Measurements from ENCODE around the gene SPATA9. TPM values are rescaled to one million over a fixed set of nuclear protein-coding genes. Genes with fewer than 3 reads are reported as not detected.

Gene SPATA9, protein sequence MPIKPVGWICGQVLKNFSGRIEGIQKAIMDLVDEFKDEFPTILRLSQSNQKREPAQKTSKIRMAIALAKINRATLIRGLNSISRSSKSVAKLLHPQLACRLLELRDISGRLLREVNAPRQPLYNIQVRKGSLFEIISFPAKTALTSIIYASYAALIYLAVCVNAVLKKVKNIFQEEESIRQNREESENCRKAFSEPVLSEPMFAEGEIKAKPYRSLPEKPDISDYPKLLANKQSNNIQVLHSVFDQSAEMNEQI
- not detected in 2 replicates for total RNA-seq

DNA sequence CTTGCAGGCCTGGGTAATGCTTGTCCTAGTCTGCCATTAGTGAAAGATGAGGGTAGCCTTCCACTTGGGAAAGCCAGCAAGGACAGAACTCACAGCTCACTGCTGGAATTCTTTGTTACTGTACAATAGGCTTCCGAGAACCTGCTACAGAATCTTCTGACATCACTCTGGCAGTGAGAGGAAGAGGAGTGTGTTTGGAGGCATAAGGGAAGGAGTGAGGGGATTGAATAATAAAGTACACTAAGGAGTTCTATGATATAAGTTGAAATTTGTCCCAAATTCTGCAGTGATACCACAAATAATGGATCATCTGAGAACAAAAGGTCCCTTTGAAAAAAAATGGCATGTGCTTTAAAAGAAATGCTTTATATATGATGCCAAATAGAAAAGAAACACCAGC, at the start of gene SPATA9:
TSS of gene SPATA9 (minus strand) at position 101 of the 400 bp plus-strand sequence. CDS start 137 bp downstream, outside the sequence.

DNA sequence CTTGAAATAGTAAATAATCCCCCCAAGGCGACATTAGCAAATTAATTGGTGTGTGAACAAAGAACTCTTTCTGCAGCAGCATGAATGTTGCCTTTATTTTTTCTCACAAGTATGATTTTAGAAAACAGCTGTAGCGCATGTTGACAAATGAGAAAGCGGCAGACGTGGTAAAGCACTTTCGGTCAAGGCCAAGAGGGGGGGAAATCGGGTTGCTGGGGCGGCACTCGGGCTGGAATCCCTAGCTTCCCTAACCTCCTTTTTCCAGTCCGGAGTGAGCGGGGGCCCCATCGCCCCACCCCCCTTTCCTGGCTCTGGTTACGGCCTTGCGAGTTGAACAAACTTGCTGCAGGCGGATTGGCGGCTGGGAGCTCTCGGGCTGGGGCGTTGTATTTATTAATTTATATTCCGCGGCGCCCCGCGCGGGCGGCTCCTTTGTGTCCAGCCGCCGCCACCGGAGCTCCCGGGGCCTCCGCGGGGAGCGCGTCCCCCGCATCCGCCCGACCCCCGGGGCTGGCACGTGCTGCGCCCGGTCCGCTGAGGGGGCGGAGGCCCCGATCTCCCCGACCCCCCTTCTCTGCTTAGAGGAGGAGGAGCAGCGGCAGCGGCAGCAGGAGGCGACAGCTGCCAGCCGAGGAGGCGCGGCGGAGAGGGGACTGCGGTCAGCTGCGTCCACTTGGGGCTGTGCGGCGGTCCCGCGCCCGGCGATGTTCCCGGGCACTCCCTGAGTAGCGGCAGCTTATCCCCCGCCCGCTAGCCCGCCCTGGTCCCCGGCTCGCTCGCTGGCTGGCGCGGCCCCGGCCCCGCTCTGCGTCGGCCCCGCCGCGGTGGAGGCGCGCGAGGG, 48.2 kb upstream of the SPATA9 start, which contains the start of gene RHOBTB3:
TSS of gene RHOBTB3 (plus strand) at position 607 of the 841 bp plus-strand sequence. CDS start 347 bp downstream, outside the sequence.

DNA sequence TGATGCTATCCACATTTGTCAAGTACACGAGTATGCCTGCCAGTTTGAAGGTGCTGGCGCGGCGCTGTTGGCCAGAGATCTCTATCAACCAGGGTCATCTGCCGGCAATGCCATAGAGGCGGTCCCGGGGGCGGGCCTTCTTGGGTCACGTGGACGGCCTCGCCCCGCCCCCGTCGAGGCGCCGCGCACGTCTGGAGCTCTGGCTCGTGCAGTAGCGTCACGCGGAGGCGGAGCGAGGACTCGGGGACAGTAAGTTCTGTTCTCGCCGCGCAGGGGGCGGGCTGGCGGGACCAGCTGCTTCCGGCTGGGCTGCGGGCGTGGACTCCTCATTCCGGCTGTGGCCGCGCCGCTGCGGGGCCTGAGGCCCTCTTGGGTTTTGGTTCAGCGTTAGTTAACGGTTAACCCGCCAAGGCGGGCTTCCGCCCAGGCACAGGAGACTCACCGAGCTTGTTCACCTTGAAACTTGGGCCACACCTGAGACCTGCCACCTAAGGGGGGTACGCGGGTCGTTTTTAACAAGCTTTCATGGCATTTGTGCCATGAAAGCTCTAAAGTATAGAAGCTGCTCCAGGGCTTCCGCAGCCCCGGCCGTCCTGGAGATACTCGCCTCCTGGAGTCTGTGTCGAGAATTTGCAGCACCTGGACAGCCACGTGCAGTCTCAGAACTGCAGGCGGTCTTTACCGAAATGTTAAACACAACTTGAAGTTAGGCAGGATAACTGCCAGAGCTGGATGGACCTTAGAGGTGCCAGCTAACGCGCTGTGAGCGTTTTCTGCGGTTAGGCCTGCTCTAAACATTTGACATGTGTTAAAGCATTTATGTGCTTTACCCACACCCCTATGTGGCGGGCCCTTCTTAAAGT, 36.0 kb downstream of the SPATA9 start, which contains the start of gene RFESD:
TSS of gene RFESD (plus strand) at position 209 of the 863 bp plus-strand sequence. CDS start 5,495 bp downstream, outside the sequence.

DNA sequence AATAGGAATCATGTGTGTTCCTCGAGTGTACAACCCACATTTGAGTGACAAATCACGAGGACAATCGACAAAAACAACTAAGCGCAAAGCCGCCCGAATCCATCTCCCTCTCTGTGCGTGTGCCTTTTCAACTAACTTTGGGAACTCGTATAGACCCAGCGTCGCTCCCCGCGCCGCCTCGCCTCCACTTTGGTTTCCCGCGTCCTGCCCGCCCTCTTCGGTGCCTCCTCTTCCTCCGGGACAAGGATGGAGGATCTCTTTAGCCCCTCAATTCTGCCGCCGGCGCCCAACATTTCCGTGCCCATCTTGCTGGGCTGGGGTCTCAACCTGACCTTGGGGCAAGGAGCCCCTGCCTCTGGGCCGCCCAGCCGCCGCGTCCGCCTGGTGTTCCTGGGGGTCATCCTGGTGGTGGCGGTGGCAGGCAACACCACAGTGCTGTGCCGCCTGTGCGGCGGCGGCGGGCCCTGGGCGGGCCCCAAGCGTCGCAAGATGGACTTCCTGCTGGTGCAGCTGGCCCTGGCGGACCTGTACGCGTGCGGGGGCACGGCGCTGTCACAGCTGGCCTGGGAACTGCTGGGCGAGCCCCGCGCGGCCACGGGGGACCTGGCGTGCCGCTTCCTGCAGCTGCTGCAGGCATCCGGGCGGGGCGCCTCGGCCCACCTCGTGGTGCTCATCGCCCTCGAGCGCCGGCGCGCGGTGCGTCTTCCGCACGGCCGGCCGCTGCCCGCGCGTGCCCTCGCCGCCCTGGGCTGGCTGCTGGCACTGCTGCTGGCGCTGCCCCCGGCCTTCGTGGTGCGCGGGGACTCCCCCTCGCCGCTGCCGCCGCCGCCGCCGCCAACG, 62.5 kb downstream of the SPATA9 start, which contains the start of gene GPR150:
TSS of gene GPR150 (plus strand) at position 58 of the 840 bp plus-strand sequence. CDS start at position 247, 189 bp downstream.

Other genes with a start within 250 kb of the SPATA9 start
- 35.8 and 43.6 TPM in 2 replicates for gene SKIC3, start 128.0 kb downstream of the SPATA9 start, total RNA-seq
- gene ARSK, start 127.9 kb downstream of the SPATA9 start, total RNA-seq: 6.5 and 7.7 TPM in 2 replicates
- gene GPR150, start 62.9 kb downstream of the SPATA9 start, total RNA-seq: under 0.01 and 0.51 TPM in 2 replicates
- 0.98 and 3.7 TPM in 2 replicates for gene RFESD, start 36.2 kb downstream of the SPATA9 start, total RNA-seq
- gene RHOBTB3, start 48.3 kb upstream of the SPATA9 start, total RNA-seq: 57.8 and 107 TPM in 2 replicates
- 38.3 and 67.9 TPM in 2 replicates for gene GLRX, start 139.7 kb upstream of the SPATA9 start, total RNA-seq

Measured in mesangial cell (primary cell).